ENCODE data around the gene BTBD3.

Gene BTBD3

GRCh38 chr20:11917663-11918062 lies at the start of gene BTBD3:
Gene BTBD3 (plus strand): TSS chr20:11917893. CDS start chr20:11918276, 383 bp downstream.
- no peak for FAIRE-seq

- FAIRE-seq: no peak
Measured at GRCh38 chr20:11869641-11870040, 48.1 kb upstream of the BTBD3 start.

- FAIRE-seq: no peak
Measured at GRCh38 chr20:11870411-11870810, 47.3 kb upstream of the BTBD3 start.

DNA sequence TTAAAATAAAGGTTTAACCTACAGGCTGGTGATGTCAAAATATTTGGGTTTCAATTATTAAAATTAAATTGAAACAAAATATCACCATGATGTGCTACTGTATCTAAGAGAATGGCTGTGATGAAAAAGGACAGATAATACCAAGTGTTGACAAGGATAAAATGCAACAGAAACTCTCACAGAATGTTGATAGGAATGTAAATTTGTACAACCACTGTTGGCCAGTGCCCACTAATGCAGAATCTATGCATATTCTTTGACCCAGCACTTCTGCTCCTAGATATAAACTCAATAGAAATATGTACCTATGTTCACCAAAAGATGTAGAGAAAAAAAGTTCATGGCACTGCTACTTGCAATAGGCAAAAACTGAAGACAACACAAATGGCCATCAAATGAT lies 41.1 kb upstream of the BTBD3 start:
- no peak for FAIRE-seq

- FAIRE-seq: no peak
Measured at GRCh38 chr20:11880680-11881079, 37.0 kb upstream of the BTBD3 start.

DNA sequence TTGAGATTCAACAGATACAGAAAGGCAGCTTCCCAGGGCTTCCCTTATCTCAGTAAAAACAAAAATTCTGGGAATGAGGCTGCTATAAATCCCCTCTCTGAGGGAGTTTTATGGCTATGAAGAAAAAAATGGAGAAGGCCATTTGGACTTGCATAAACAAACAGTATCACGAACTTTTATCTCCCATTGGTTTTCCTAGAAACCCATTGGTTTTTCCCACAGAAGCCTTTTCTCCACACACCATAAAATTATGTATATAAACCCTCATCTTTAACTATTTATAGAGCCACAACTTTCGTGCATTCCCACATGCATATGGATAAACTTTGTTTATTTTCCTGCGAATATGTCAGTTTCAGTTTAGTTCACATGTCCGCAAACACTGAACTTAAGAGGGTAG lies 36.2 kb upstream of the BTBD3 start:
- no peak for FAIRE-seq

DNA sequence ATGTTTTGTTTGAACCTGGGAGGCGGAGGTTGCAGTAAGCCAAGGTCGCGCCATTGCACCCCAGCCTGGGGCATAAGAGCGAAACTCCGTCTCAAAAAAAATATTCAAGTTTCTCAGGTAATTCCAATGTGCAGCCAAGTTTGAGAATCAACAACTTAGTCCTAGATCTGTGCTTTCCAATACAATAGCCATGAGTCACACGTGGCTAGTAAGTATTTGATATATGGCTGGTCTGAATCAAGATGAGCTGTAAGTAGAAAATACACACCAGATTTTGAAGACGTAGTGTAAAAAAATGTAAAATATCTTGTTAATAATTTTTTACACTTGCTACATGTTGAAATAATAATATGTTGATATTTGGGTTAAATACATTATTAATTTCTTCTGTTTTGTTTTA lies 35.0 kb upstream of the BTBD3 start:
- no peak for FAIRE-seq

DNA sequence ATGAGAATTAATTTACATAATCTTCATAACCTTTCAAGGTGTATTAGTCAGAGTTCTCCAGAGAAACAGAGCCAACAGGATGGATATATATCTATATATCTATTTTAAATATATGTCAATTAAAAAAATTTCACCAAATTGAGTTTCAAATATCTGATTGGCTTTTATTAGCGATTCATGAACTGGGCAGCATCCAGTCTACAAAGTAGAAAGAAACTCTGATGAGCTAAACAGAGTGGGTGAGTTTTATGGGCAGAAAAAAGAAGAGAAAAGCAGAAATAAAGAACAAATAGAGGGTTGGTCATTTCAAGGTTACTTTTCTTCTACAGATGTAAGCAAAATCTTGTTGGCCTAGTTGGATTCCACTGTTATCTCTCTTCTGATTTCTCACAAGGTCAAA lies 29.0 kb upstream of the BTBD3 start:
- no peak for FAIRE-seq

- FAIRE-seq: no peak
Measured at GRCh38 chr20:11890331-11891076, 27.2 kb upstream of the BTBD3 start.

GRCh38 chr20:11891077-11891775 lies 26.5 kb upstream of the BTBD3 start:
- FAIRE-seq: no peak

- no peak for FAIRE-seq
Measured at GRCh38 chr20:11891776-11892545, 25.7 kb upstream of the BTBD3 start.

GRCh38 chr20:11894062-11894461 lies 23.6 kb upstream of the BTBD3 start:
- no peak for FAIRE-seq

- no peak for FAIRE-seq
Measured at GRCh38 chr20:11895861-11896387, 21.8 kb upstream of the BTBD3 start.

- no peak for FAIRE-seq
Measured at GRCh38 chr20:11901127-11901526, 16.6 kb upstream of the BTBD3 start.

GRCh38 chr20:11902285-11902697 lies 15.4 kb upstream of the BTBD3 start:
- FAIRE-seq: no peak

DNA sequence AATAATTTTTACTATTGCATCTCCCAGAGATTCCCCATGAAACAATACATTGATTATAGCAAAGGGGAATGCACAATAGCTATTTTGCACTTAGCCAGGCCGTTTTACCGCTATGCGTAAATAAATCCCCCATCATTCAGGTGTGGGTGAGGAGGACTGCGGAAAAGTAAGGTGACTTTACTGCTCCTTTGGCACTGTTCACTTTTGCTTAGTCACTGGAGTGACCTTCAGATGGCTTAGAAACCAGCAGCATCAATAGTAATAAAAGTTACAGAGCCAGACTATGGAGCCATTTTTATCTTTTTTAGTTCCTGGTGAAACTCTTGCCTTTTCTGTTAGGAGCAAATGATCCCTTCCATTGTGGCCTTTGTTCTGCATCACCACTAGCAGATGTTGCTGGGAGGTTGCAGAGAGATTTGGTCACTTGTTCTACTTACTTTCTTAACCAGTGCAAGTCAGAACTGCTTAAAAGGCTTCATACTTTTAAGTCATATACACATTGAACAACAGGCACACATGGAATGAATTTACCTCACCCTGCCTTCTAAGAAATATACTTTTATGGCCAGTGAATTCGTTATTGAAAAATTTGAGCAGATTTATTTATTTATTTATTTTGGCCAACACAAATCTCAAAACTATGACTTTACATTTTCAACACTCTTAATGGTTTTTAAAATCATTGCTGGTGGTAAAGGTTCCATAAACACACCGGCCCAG lies 12.1 kb upstream of the BTBD3 start:
- FAIRE-seq: no peak

GRCh38 chr20:11906626-11907480 lies 10.8 kb upstream of the BTBD3 start:
- no peak for FAIRE-seq

DNA sequence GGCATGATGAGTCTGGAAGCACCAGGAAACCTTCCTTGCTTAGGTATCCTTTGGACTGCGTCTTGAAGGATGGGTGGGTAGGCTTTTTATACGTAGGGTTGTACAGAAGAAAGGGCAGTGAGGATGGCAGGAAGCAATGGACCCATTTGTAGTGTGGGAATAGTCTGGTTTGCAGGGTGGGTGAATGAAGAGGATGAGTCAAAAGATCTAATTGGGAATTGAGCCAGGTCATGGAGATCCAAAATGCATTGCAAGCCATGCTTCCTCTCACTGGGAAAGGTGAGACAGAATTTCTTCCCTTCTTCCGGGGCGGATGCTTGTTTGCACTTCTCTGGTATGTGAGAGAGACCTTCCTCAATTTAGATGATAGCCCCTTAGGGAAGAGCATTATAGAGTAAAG lies 10.1 kb upstream of the BTBD3 start:
- no peak for FAIRE-seq

GRCh38 chr20:11912013-11912658 lies 5.6 kb upstream of the BTBD3 start:
- FAIRE-seq: no peak

DNA sequence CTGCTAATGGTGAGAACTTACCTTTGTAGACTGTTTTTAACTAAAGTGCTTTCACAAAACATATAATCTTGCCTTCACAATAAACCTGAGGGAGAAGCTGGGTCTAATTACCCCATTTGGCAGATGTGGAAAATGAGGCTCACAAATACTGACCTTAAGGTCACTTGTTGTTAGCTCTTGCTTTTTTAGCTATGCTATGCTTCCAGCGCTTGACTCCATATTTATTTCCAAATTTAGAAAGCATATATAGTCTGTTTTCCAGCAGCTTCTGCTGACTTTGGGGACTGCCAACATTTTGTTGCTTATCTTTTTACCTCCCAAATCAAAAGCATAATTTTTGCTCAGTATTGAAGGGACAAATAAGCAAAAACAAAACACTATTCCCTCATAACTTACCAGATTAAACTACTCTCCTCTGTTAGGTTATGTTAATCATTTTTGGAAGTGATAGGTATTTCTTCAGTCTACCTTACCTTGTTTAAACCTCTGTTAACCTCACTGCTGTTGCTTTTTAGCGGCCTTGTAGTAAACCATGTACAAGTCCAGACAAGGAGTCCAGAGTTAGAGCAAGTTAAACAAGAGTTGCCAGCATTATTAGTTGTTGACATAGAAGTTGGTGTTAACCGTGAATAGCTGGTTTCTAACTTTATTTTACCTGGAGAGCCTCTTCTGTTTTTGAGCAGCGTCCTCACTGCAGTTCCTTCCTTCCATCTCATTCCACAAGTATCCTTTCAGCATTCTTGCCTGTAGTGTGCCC lies 4.9 kb upstream of the BTBD3 start:
- FAIRE-seq: no peak
